Ovary (tissue), 3 donors: ENCODE results near the gene PLCB1.

Experiments used
- POLR2A ChIP-seq: fragments of 450-650 bp; IDR thresholded peaks from one replicate; pipeline ENCODE4 v1.6.1; 2017; ENCODE audit warnings: antibody characterized with exemption, mild to moderate bottlenecking, moderate library complexity
- TF ChIP-seq, protein P1 (sequence below), 3 donors: fragments of 450-650 bp in 2 of 3; fragments of 200-600 bp in 1 of 3; IDR thresholded peaks; one replicate each; pipeline versions ENCODE4 v1.5.1 to v1.8.0; 2016 to 2022; ENCODE audit warnings: antibody characterized with exemption in 3 of 3, mild to moderate bottlenecking in 1 of 3
- donor health status: DM: no; HTN: no; CAD: no.

DNA sequence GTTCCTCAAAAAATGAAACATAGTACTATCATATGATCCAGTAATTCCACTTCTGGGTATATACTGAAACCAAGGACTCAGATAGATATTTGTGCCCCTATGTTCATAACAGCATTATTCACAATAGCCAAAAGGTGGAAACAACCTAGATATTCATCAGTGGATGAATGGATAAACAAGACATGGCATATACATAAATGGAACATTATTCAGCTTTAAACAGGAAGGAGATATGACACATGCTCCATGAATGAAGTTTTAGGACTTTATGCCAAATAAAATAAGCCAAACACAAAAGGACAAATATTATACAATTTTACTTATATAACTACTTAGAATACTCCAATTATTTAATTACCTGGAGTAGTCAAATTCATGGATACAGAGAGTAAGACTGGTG lies 16.4 kb downstream of the PLCB1 start:
- TF ChIP-seq POLR2A, result no peak
- TF ChIP-seq, protein P1, sequence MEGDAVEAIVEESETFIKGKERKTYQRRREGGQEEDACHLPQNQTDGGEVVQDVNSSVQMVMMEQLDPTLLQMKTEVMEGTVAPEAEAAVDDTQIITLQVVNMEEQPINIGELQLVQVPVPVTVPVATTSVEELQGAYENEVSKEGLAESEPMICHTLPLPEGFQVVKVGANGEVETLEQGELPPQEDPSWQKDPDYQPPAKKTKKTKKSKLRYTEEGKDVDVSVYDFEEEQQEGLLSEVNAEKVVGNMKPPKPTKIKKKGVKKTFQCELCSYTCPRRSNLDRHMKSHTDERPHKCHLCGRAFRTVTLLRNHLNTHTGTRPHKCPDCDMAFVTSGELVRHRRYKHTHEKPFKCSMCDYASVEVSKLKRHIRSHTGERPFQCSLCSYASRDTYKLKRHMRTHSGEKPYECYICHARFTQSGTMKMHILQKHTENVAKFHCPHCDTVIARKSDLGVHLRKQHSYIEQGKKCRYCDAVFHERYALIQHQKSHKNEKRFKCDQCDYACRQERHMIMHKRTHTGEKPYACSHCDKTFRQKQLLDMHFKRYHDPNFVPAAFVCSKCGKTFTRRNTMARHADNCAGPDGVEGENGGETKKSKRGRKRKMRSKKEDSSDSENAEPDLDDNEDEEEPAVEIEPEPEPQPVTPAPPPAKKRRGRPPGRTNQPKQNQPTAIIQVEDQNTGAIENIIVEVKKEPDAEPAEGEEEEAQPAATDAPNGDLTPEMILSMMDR (IDR thresholded peaks at IDR 0.05), result no peak
